HG03565 (cell line): ENCODE measurements around the gene AKAP13.

Experiments used
- ATAC-seq: cut with Tn5 transposase; IDR thresholded peaks from one replicate; pipeline ENCODE4 v1.9.1; 2021; ENCODE audit warnings: mild to moderate bottlenecking, moderate library complexity; ENCODE audit not compliant: unreplicated experiment

AKAP13 gene

GRCh38 chr15:85685356-85685755 is 305.0 kb downstream of the AKAP13 start:
- ATAC-seq = no peak

GRCh38 chr15:85687329-85687728 is 306.9 kb downstream of the AKAP13 start:
- no peak for ATAC-seq

GRCh38 chr15:85688711-85689110 is 308.3 kb downstream of the AKAP13 start:
- no peak for ATAC-seq

- no peak for ATAC-seq
These were observed 309.3 kb downstream of the AKAP13 start for GRCh38 chr15:85689729-85690128.

- peak; percentile 39 for ATAC-seq
These were observed 310.3 kb downstream of the AKAP13 start for GRCh38 chr15:85690561-85691231.

GRCh38 chr15:85691350-85692240 is 311.2 kb downstream of the AKAP13 start:
- ATAC-seq = no peak

GRCh38 chr15:85692321-85692720 is 311.9 kb downstream of the AKAP13 start:
- no peak for ATAC-seq

- peak; percentile 36 for ATAC-seq
These were observed 312.5 kb downstream of the AKAP13 start for GRCh38 chr15:85692873-85693272.

- ATAC-seq = no peak
These were observed 312.9 kb downstream of the AKAP13 start for GRCh38 chr15:85693277-85693676.

- ATAC-seq = no peak
These were observed 313.7 kb downstream of the AKAP13 start for GRCh38 chr15:85694091-85694490.

GRCh38 chr15:85700767-85701166 is 320.4 kb downstream of the AKAP13 start:
- ATAC-seq = no peak

- no peak for ATAC-seq
These were observed 322.1 kb downstream of the AKAP13 start for GRCh38 chr15:85702321-85703101.

- ATAC-seq = no peak
These were observed 323.7 kb downstream of the AKAP13 start for GRCh38 chr15:85704066-85704465.

- no peak for ATAC-seq
These were observed 324.5 kb downstream of the AKAP13 start for GRCh38 chr15:85704720-85705429.

GRCh38 chr15:85706779-85707518 is 326.5 kb downstream of the AKAP13 start:
- ATAC-seq = peak; percentile 21

- ATAC-seq = peak; percentile 7
These were observed 327.3 kb downstream of the AKAP13 start for GRCh38 chr15:85707519-85708338.

- ATAC-seq = no peak
These were observed 328.1 kb downstream of the AKAP13 start for GRCh38 chr15:85708402-85708941.

GRCh38 chr15:85709250-85709649 is 328.8 kb downstream of the AKAP13 start:
- no peak for ATAC-seq

- ATAC-seq = peak; percentile 54
These were observed 330.0 kb downstream of the AKAP13 start for GRCh38 chr15:85710340-85710842.
